GM13976 (cell line): ENCODE measurements around the gene IQCE.

Experiments used
- DNase-seq: peaks from one replicate; pipeline ENCODE4 v3.0.0; 2012; ENCODE audit warnings: low spot score
- CTCF ChIP-seq: IDR thresholded peaks from 2 replicates; pipeline ENCODE4 v1.5.1; 2012; ENCODE audit warnings: borderline replicate concordance, mild to moderate bottlenecking; ENCODE audit not compliant: insufficient read depth; ENCODE audit errors: extremely low read depth, missing control alignments, control extremely low read depth
- in situ Hi-C: fragments of 300-500 bp; cut with MboI; formaldehyde crosslinking; loops from one replicate; pipeline ENCODE4 v1.12.0; 2022; ENCODE audit warnings: low sequenced_read_pairs, mixed read lengths, inconsistent platforms; ENCODE audit not compliant: unreplicated experiment

Gene IQCE

GRCh38 chr7:2525658-2526630 is 32.8 kb upstream of the IQCE start:
- no peak for TF ChIP-seq CTCF
- in situ Hi-C loops: no loop called here
- DNase-seq: no peak

GRCh38 chr7:2526659-2527504 is 31.9 kb upstream of the IQCE start:
- TF ChIP-seq CTCF: no peak
- in situ Hi-C loops: no loop called here
- DNase-seq: no peak

- in situ Hi-C loops: no loop called here
- no peak for DNase-seq
- no peak for TF ChIP-seq CTCF
Observed at GRCh38 chr7:2527505-2528467, 31.0 kb upstream of the IQCE start.

GRCh38 chr7:2528481-2529095 is 30.2 kb upstream of the IQCE start:
- DNase-seq: no peak
- in situ Hi-C loops: no loop called here
- no peak for TF ChIP-seq CTCF

- in situ Hi-C loops: no loop called here
- TF ChIP-seq CTCF: no peak
- peak; percentile 74 for DNase-seq
Observed at GRCh38 chr7:2529161-2530070, 29.4 kb upstream of the IQCE start.
